ENCODE results near the gene CSNK1G3.

CSNK1G3 gene

GRCh38 chr5:123503299-123503698 is 8.7 kb upstream of the CSNK1G3 start:
- Histone ChIP-seq H3K9me3 (no peaks in the 10 kb centered on the region), H3K27me3 (no peaks in the 10 kb centered on the region), H3K36me3 (no peaks in the 10 kb centered on the region), H3K4me3 (ENCODE audit: low read depth in 1 of 2, low read length in 1 of 2) (no peak overlapping the region), H3K27ac (no peak overlapping the region), H3K4me1 (ENCODE audit: control insufficient read depth in 1 of 2, insufficient read depth in 1 of 2, low read depth in 1 of 2, low read length in 1 of 2) (no peaks in the 10 kb centered on the region)
- TF ChIP-seq CTCF (IDR thresholded peaks at IDR 0.05) = no peak

GRCh38 chr5:123505633-123506032 is 6.3 kb upstream of the CSNK1G3 start:
- no peak for TF ChIP-seq CTCF (IDR thresholded peaks at IDR 0.05)
- Histone ChIP-seq H3K36me3 (no peaks in the 10 kb centered on the region), H3K4me3 (ENCODE audit: low read depth in 1 of 2, low read length in 1 of 2) (no peak overlapping the region), H3K27ac (no peak overlapping the region), H3K4me1 (ENCODE audit: control insufficient read depth in 1 of 2, insufficient read depth in 1 of 2, low read depth in 1 of 2, low read length in 1 of 2) (no peaks in the 10 kb centered on the region), H3K27me3 (no peaks in the 10 kb centered on the region), H3K9me3 (no peaks in the 10 kb centered on the region)

- no peaks in the 10 kb centered on the region for H3K36me3 ChIP-seq
- no peaks in the 10 kb centered on the region for H3K27me3 ChIP-seq
- no peaks in the 10 kb centered on the region for H3K9me3 ChIP-seq
- no peak overlapping the region for H3K27ac ChIP-seq
- no peak for TF ChIP-seq CTCF (IDR thresholded peaks at IDR 0.05)
- H3K4me1 ChIP-seq (ENCODE audit: control insufficient read depth in 1 of 2, insufficient read depth in 1 of 2, low read depth in 1 of 2, low read length in 1 of 2) = peaks cover 6 to 12% of the 10 kb centered on the region in 2 experiments
- H3K4me3 ChIP-seq (ENCODE audit: low read depth in 1 of 2, low read length in 1 of 2) = no peak overlapping the region
Observed at GRCh38 chr5:123508441-123508840, 3.5 kb upstream of the CSNK1G3 start.

- no peak for TF ChIP-seq CTCF (IDR thresholded peaks at IDR 0.05)
- H3K27ac ChIP-seq = peak overlapping the region; percentile 84
- H3K4me3 ChIP-seq (ENCODE audit: low read depth in 1 of 2, low read length in 1 of 2) = peak overlapping the region; percentile 78 to 80
- no peaks in the 10 kb centered on the region for H3K9me3 ChIP-seq
- peaks cover 11 to 12% of the 10 kb centered on the region in 2 experiments for H3K4me1 ChIP-seq (ENCODE audit: control insufficient read depth in 1 of 2, insufficient read depth in 1 of 2, low read depth in 1 of 2, low read length in 1 of 2)
- H3K36me3 ChIP-seq = no peaks in the 10 kb centered on the region
- no peaks in the 10 kb centered on the region for H3K27me3 ChIP-seq
Observed at GRCh38 chr5:123511290-123511647, 708 bp upstream of the CSNK1G3 start.

GRCh38 chr5:123512611-123513461 is 859 bp downstream of the CSNK1G3 start:
- H3K27ac ChIP-seq = peak overlapping the region; percentile 84
- H3K4me1 ChIP-seq (ENCODE audit: control insufficient read depth in 1 of 2, insufficient read depth in 1 of 2, low read depth in 1 of 2, low read length in 1 of 2) = peaks cover 11 to 12% of the 10 kb centered on the region in 2 experiments
- TF ChIP-seq CTCF (IDR thresholded peaks at IDR 0.05) = no peak
- H3K36me3 ChIP-seq = no peaks in the 10 kb centered on the region
- no peaks in the 10 kb centered on the region for H3K27me3 ChIP-seq
- H3K9me3 ChIP-seq = no peaks in the 10 kb centered on the region
- H3K4me3 ChIP-seq (ENCODE audit: low read depth in 1 of 2, low read length in 1 of 2) = peak overlapping the region; percentile 78 to 80
